DLD1 (cell line): Measurements from ENCODE around the gene TAF6.

Source experiments
- in situ Hi-C: cut with HindIII; loops from 2 replicates; pipeline ENCODE4 v1.10.0; 2017; ENCODE audit warnings: low sequenced_read_pairs

Gene TAF6

GRCh38 chr7:100098913-100099312 lies 20.2 kb downstream of the TAF6 start:
- in situ Hi-C loops = no loop called here

GRCh38 chr7:100095704-100096103 lies 23.5 kb downstream of the TAF6 start:
- in situ Hi-C loops = no loop called here

DNA sequence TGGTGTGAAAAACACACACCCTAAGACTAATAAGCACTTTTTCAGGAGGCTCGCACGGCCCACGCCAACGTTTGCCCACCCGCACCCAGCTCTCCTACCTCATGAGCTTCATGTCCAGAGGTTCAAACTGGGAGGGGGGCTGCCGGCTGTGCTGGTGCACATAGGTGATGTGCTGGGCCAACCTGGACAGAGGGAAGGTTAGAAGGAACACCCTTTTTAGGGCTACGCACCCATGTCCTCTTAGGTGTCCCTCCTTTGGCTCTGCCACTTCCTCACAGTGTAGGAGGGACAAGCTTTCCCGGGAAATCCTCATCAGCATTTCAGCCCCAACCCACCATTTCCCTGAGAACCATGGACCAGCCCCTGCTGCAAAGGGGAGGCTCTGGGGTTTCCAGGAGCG lies 23.9 kb downstream of the TAF6 start:
- in situ Hi-C loops = no loop called here

DNA sequence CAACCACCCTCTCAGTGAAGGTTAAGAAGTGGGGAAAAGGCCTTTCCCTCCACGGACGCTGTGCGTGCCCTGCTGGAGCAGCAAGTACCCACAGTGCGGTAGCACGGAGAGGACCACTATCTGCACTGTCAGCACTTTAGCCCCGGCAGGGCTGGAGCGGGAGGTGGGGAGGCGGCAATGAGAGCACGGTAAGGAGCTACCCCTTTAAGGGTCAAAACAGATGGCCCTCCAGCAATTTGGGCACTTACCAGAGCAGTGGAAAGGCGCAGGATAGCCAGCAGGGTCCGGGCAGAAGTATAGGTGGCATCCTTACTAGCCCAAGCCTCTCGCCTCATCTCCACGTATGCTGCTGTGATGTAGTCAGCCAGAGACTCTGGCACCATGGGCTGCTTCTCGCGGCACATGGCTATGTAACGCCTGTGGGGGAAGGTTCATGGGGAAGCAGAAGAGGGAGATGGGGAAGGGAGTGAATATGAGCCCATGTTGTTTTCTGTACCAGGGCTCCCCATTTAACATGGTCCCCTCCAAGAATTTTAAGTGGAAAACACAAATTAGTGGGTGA lies 25.2 kb downstream of the TAF6 start:
- in situ Hi-C loops = no loop called here

DNA sequence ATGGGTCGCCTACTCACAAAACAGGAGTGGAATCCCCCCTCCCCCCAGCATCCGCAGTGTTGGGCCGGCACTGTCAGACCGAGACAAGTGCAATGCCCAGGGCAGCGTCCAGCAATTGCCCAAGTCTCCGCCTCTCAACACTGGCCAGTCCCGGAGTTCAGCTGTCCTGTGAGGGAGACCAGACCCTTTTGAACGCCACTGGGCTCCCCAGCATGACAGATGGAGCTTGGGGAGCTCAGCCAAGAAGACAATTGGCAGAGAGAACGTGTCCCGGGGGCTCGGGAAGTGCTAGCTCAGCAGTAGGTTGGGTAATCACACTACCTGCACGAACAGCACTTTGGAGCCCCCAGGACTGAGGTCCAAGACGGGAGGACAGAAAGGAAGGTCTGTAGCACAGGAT lies 25.7 kb downstream of the TAF6 start:
- in situ Hi-C loops = no loop called here

- in situ Hi-C loops = no loop called here
These were observed 26.1 kb downstream of the TAF6 start for GRCh38 chr7:100093054-100093453.

GRCh38 chr7:100091411-100092181 lies 27.6 kb downstream of the TAF6 start:
- in situ Hi-C loops = no loop called here

DNA sequence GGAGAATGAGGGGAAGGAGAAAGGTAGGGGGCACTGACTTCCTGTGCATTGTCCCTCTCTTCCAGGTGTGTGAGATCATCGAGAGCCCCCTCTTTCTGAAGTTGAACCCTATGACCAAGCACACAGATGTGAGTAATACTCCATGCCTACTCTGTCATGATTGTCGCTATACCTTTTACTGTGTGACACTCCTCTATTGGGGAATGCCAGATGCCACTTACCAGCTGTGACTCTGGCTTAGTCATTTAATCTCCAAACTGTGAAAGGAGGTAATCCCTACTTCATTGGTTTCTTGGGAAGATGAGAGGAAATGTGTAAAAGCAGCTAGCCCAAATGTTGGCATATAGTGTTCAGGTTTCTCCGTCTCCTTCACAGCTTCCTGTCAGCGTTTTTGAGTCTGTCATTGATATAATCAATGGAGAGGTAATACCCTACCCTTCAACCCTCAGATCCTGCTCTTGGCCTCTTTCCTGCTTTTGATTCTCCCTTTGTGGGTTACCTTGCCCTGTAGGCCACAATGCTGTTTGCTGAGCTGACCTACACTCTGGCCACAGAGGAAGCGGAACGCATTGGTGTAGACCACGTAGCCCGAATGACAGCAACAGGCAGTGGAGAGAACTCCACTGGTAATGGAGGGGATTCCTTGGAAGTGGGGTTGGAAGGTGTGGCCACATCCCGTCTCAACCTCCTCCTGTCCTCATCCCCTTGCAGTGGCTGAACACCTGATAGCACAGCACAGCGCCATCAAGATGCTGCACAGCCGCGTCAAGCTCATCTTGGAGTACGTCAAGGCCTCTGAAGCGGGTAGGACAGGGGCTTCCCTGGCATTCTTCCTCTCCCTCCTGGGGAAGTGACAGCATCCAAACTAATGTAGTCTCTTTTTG lies 28.4 kb downstream of the TAF6 start:
- in situ Hi-C loops = no loop called here

DNA sequence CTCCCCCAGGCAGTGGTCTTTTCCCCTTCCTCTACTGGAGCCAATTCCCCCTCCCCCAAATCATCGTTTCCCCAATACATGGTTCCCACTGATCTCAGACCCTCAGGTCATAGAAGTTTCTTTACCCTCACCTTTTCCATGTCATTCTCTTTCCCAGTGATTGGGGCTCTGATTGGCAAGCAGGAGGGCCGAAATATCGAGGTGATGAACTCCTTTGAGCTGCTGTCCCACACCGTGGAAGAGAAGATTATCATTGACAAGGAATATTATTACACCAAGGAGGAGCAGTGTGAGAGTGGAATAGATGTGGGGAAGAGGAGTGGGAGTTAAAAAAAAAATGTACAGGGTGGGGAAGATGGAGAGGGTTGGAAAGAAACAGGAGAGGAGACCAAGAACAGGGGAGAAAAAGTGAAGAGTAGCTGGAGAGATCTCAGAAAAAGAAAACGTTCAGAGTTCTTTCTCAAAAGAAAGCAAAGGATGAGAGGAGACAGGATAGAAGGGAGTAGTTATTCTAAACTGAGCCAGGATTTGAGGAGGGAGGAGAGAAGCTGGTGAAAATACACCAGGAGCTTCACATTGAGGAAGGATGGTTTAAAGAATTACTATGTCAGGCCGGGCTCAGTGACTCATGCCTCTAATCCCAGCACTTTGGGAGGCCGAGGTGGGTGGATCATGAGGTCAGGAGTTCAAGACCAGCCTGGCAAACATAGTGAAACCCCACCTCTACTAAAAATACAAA lies 29.5 kb downstream of the TAF6 start:
- in situ Hi-C loops = no loop called here

- in situ Hi-C loops = no loop called here
These were observed 30.3 kb downstream of the TAF6 start, which contains the start of gene COPS6 for GRCh38 chr7:100088621-100089457. COPS6 (plus strand) TSS chr7:100088969; CDS start chr7:100088991, 22 bp downstream.

DNA sequence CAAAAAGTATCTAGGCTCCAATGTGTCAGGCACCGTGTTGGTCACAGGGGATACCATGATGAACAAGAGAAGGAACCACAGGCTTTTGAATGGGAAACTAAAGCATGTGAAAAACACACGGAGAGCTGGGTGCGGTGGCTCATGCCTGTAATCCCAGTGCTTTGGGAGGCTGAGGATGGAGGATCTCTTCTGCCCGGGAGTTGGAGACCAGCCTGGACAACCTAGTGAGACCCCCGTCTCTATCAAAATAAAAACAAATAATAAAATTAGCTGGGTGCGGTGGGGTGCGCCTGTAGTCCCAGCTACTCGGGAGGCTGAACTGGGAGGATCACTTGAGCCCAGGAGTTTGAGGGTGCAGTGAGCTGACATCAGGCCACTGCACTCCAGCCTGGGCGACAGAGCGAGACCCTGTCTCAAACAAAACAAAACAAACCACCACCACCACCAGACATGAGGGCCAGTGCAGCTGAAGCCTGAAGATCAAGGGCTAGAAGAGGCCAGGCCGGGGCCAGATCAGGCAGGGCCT lies 31.0 kb downstream of the TAF6 start:
- in situ Hi-C loops = no loop called here

- in situ Hi-C loops = no loop called here
These were observed 32.0 kb downstream of the TAF6 start for GRCh38 chr7:100087055-100087750.

- in situ Hi-C loops = no loop called here
These were observed 33.6 kb downstream of the TAF6 start for GRCh38 chr7:100085515-100085914.

GRCh38 chr7:100082978-100083377 lies 36.2 kb downstream of the TAF6 start:
- in situ Hi-C loops = no loop called here

DNA sequence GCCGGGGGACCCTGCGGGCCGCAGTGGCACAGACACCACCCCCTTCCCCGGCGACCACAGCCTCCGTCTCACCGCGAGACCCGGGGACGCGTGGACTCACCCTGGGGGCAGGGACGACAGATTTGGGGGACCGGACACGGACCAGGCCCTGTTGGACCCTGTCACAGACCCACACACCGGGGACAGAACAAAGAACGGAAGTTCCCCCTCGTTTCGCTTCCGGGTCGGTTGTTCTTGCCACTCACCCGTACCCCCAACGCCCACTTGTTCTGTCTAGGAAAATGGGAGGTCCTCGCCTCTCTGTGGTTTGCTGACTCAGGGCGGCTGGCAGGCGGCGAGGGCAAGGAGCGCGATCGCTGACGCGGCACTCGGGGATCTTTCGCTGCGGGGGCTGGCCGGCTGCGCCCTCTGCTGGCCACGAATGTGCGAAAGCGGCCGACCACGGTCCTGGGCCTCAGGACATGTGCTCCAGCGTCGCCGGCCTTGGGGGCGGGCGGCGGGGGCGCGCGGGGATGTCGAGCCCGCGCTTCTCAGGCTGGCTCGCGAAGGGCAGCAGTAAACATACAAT lies 37.5 kb downstream of the TAF6 start, which contains the start of gene ZNF3:
ZNF3 (minus strand) TSS at position 189 of the 568 bp plus-strand sequence. CDS start 4,366 bp downstream, outside the sequence.
- in situ Hi-C loops = no loop called here

GRCh38 chr7:100080907-100081534 lies 38.1 kb downstream of the TAF6 start:
- in situ Hi-C loops = no loop called here

GRCh38 chr7:100079024-100079560 lies 40.1 kb downstream of the TAF6 start:
- in situ Hi-C loops = no loop called here

GRCh38 chr7:100077205-100077604 lies 42.0 kb downstream of the TAF6 start:
- in situ Hi-C loops = no loop called here
